ENCODE results near the gene CNBD2.
"Not testable (repeated sequence)": the region's sequence is repeated elsewhere in the genome, so short reads cannot be mapped to it uniquely, and the experiment has no call there.

The CNBD2 gene

DNA sequence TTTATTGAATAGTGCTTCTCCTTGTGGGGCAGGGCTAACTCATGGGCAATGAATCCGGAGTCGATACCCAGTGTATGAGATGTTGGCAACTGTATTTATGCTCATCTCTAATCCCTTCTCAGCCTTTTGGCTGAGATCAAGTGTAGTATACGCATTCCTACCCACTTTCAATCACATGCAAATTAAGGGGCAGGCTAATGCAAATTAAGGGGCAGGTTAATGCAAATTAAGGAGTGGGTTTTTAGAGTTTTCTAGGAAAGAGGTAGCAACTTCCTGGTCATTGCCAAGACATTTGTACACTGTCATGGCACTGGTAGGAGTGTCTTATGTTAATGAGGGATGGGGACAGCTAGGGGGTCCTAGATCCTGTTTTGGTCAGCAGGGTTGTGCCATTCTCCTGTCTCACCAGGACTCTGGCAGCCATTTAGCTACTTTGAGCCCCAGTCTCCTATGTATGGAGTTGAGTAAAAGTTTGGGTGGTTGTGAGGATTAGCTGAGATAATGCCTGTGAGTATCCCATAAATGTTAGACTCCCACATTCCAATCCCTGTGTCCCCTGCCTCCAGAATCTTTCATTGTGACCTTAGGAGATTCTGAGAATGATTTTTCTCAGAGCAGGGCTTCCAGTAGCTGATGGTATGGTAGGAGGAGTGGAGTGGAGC lies at the start of gene CNBD2:
Gene CNBD2, plus strand, starts transcription at position 612 of the 662 bp plus-strand sequence. CDS start 173 bp downstream, outside the sequence.
- no peak for DNase-seq (ENCODE audit: low spot score)

DNA sequence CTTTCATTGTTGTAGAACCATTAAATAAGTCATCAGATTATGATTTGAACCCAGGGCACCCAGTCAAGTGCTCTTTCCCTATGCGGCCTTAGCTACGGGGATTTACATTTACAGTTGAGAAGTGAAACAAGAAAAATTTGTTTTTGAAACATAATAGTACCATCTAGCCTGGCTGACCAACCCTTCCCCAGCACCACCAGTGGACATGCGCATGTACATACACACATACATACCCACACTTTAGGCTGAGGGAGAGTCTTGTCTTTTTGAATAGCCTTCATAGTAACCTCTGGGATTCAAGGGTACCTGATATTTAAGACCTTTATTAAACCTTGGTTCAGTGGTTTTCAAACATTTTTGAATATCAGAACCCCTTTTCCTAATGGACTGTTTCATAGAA lies 47.9 kb upstream of the CNBD2 start:
- DNase-seq (ENCODE audit: low spot score): no peak

DNA sequence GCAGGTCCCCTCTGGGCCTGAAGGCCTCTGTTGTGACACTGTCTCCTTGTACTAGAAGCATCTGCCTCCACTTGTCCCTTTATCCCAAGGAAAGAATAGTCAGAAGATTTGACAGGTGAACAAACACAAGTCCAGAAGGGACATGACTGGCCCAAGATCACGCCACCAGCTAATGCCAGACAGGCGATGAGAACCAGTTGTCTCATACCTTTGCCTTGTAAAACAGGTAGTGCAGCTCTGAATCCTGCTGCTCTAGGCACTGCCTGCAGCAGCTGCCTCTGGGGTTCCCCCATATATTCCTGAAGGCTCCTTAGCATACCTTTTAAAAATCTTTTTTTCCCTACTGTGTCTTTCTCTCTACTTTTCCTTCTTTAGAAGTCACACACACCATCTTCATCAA lies 39.1 kb upstream of the CNBD2 start:
- no peak for DNase-seq (ENCODE audit: low spot score)

DNA sequence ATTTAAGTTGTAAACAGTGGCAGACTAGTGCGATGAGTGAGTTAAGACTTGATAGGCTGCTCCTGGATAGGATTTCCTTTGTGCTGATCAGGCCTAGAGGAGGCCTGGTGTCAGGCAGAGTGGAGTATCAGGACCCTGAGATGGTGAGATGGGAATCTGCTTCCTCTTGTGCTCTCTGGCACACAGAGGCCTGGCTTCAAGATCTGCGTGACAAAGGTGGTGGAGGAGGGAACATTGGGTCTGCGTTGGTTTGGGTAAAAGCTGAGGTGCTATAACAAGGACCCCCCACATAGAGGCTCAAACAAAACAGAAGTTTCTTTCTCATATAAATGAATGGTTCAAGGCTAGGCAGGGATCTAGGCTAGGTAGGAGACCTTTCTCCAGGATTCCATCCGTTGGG lies 34.3 kb upstream of the CNBD2 start:
- no peak for DNase-seq (ENCODE audit: low spot score)

- DNase-seq (ENCODE audit: low spot score): no peak
Observed at GRCh38 chr20:35939264-35939663, 29.1 kb upstream of the CNBD2 start.

DNA sequence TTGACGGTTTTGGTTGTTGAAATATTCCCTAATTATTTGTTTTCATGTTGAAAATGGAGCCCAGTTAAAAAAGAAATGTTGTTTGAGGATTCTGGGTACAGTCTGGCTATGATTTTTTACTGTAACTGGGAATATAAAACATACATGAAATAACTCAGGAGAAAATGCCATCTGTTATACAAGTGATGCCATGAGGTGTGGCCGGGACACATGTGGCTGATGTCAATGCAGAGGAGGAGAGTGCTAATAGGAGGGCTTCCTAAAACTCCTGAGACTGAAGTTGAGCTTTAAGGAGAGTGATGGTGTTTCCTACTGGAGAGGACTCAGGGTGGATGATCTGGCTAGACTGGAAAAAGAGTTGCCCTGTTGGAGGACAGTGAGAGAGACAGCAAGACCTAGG lies 26.8 kb upstream of the CNBD2 start:
- no peak for DNase-seq (ENCODE audit: low spot score)

GRCh38 chr20:35942243-35942642 lies 26.1 kb upstream of the CNBD2 start:
- DNase-seq (ENCODE audit: low spot score): no peak

- peak; percentile 29 for DNase-seq (ENCODE audit: low spot score)
Observed at GRCh38 chr20:35947489-35947888, 20.9 kb upstream of the CNBD2 start.

GRCh38 chr20:35947907-35948306 lies 20.5 kb upstream of the CNBD2 start:
- no peak for DNase-seq (ENCODE audit: low spot score)

DNA sequence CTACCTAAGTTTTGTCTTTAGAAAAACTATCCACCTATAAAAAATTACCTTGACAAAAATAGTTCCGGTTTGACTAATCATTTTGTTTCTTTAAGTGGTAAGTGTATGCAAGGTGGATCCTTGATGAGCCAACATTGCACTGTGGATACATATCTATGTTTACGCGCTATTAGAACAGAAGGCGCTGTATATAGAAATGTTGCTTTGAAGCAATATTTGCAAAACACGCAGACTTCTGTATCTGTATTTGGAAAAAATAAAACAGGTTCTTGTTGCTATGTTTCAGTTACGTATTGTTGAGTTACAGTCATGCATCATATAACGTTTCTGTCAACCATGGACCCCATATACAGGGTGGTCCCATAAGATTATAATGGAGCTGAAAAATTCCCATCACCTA lies 18.3 kb upstream of the CNBD2 start:
- DNase-seq (ENCODE audit: low spot score): no peak

- DNase-seq (ENCODE audit: low spot score): not testable (repeated sequence)
Observed at GRCh38 chr20:35952080-35952479, 16.3 kb upstream of the CNBD2 start.

DNA sequence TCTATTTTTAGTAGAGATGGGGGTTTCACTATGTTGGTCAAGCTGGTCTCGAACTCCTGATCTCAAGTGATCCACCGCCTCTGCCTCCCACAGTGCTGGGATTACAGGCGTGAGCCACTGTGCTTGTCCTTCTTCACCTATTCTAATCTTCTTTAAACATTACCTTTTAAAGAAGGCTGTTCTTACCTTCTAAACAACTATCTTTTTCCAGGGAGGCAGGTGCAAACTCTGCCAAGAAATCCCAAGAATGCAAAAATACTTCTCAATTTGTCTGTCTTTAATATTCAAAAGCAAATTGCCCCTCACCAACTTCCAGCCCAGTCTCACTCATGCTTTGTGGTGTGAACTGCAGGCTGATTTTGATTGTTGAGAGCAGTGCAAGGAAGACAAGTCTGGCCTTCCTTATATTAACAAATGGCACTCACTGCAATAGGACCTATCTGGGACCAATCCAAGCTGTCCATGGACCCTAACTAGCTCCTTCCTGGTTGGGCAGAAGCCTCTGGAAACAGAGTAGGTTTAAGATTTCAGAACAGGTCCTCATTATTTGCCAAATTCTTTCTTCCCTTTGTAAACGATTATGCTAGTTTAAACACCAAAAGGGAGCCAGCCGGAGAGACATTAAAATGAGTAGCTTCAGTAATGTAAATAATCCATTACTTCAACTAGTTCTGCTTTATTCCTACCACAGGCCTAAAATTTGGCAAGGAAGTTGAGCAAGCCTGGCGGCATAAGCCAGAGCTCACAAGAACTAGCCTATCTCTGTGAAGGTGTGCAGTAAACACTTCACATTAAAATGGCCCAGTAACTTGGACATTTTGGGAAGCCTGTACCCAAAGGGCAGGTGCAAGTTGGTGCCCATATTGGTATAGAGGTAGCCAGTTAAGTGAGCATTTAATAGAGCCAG lies 15.7 kb upstream of the CNBD2 start:
- DNase-seq (ENCODE audit: low spot score): no peak

GRCh38 chr20:35953387-35954199 lies 14.8 kb upstream of the CNBD2 start:
- DNase-seq (ENCODE audit: low spot score): peak; percentile 26

DNA sequence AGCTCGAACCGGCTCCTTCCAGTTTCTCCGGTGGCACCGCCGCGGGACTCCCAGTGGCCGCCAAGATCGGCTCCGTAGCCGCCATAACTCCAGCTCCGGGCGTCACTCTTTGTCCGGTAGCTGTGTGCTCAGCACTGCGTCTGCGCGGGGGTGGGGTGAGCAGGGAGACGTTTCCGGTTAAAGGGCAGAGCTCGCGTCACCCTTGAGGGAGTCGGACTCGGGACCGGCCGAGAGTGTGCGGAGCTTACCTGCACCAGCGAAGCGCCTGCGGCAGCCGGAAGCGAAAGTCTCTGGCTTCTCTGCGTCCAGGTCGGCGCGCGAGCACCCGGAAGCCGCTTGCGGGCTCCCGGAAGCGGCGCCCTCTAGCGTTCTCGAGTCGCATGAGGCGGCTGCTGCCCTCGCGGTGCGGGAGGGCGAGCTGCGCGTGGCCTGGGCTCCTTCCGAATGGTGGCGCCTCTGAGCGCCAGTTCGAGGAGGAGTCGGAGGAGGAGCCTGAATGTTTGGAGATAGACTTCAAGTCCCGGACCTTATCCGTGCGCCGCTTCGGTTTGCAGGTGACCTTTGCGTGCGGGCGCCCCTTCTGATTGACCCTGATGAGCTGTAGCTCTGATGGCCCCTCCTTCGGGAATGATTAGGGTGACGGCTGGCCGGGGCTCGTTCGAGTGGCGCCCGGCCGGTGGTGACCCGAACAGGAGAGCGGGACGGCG lies 14.0 kb upstream of the CNBD2 start, which contains the start of gene SCAND1:
Gene SCAND1, minus strand, starts transcription at position 303 of the 707 bp plus-strand sequence. Its CDS starts 218 bp downstream, at position 85.
- DNase-seq (ENCODE audit: low spot score): peak; percentile 99

- DNase-seq (ENCODE audit: low spot score): peak; percentile 57
Observed at GRCh38 chr20:35954907-35955251, 13.5 kb upstream of the CNBD2 start.

DNA sequence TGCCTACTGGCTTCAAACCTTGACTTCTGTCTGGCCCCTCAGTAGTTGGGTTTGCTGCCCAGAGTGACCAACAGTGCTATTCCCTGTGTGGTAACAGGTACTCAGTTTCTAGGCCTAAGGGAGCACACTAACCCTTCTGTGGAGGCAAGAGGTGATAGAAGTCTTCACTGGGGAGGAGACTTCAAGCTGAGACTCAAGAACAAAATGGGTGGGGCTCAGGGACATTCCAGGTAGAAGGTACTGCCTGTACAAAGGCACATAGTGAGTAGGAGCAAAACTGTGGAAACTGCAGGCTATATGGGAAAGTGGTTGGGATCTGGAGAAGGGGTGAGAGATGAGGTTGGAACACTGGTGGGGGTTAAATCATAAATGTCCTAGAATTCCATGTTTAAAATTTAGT lies 11.8 kb upstream of the CNBD2 start:
- DNase-seq (ENCODE audit: low spot score): no peak

- DNase-seq (ENCODE audit: low spot score): not testable (repeated sequence)
Observed at GRCh38 chr20:35959291-35959690, 9.1 kb upstream of the CNBD2 start.

DNA sequence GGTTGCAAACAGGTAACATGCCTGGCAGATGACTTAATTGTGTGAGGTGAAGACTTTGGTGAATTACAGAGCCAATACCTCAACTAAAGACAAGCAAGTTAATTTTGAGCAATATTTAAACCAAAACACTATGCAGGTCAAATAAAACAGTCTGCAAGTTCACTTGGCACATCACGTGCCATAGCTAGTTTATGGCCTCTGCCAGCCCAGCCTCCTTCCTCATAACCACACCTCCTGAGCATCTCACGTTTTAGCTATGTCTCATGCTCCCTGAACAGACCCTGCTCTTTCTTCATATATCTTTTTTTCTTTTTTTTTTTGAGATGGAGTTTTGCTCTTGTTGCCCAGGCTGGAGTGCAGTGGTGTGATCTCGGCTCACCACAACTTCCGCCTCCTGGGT lies 4.5 kb upstream of the CNBD2 start:
- no peak for DNase-seq (ENCODE audit: low spot score)

DNA sequence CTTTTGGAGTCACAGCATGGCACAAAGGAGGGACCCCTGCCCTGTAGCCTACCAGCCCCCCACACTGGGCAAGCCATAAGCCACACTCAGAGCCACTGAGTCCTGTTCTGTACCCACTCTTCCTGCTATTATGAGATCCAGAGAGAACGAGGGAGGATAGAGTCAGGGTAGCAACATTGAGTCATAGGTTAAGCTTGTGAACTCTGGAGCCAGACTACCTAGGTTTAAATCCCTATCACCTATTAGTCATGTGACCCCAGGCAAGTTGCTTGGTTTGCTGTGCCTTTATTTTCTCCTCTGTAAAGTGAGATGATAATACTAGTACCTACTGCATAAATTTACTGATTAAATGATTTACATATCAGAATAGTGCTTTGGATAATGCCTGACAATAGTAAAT lies 540 bp downstream of the CNBD2 start:
- no peak for DNase-seq (ENCODE audit: low spot score)

DNA sequence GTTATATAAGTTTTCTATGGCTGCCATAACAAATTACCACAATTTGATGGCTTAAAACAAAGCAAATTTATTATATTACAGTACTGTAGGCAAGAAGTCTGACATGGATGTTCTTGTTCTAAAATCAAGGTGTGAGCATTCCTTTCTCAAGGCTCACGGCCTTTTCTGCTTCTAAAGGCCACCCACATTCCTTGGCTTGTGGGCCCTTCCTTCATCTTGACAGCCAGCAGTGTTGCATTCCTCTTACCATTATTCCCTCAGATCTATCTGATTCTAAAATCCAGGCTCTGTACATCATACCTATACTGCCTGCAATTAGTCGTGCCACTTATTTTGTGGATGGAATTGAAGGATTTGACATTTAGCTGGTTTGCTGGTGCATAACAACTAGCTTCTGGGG lies 3.6 kb downstream of the CNBD2 start:
- DNase-seq (ENCODE audit: low spot score): no peak

DNA sequence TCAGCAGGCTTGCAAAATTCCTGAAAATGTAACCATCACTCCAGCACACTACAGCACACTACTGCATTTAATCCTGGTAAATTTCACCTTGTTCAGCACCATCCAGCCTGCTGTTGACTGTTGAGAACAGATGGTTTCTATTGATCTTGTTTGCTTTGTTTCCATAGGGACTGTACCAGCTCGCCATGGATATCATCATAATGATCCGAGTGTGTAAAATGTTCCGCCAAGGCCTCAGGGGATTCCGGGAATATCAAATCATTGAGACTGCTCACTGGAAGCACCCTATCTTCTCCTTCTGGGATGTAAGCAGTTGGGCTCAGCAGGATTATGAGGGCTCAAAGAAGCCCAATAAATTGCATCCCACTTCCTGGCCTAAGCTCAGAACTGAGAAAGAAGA lies 4.1 kb downstream of the CNBD2 start:
- DNase-seq (ENCODE audit: low spot score): peak; percentile 50

GRCh38 chr20:35974256-35974655 lies 5.9 kb downstream of the CNBD2 start:
- no peak for DNase-seq (ENCODE audit: low spot score)

Data from COLO829 (cell line).